Measurements from ENCODE around the gene ARF5.
A peak's percentile ranks its signal among the peaks of the same experiment; 100 is the strongest.
"Not testable (repeated sequence)": the region's sequence is repeated elsewhere in the genome, so short reads cannot be mapped to it uniquely, and the experiment has no call there.

Gene ARF5

GRCh38 chr7:127588019-127588696, at the start of gene ARF5:
ARF5 (plus strand) TSS chr7:127588411; CDS start chr7:127588499, 88 bp downstream.
- peak; percentile 81 for DNase-seq

- DNase-seq, result no peak
Observed at GRCh38 chr7:127539116-127539515, 49.1 kb upstream of the ARF5 start.

- DNase-seq, result not testable (repeated sequence)
Observed at GRCh38 chr7:127540461-127540860, 47.8 kb upstream of the ARF5 start.

- DNase-seq, result no peak
Observed at GRCh38 chr7:127541548-127541947, 46.7 kb upstream of the ARF5 start.

GRCh38 chr7:127546313-127546712, 41.9 kb upstream of the ARF5 start:
- no peak for DNase-seq

GRCh38 chr7:127550247-127550646, 38.0 kb upstream of the ARF5 start:
- no peak for DNase-seq

GRCh38 chr7:127551941-127552340, 36.3 kb upstream of the ARF5 start:
- DNase-seq, result no peak

GRCh38 chr7:127556404-127556803, 31.8 kb upstream of the ARF5 start:
- no peak for DNase-seq

GRCh38 chr7:127557803-127558202, 30.4 kb upstream of the ARF5 start:
- DNase-seq, result no peak

- no peak for DNase-seq
Observed at GRCh38 chr7:127566242-127566641, 22.0 kb upstream of the ARF5 start.

GRCh38 chr7:127568034-127568433, 20.2 kb upstream of the ARF5 start:
- not testable (repeated sequence) for DNase-seq

GRCh38 chr7:127571741-127572505, 16.3 kb upstream of the ARF5 start:
- no peak for DNase-seq

- DNase-seq, result peak; percentile 63
Observed at GRCh38 chr7:127578036-127578684, 10.1 kb upstream of the ARF5 start.

- DNase-seq, result peak; percentile 13
Observed at GRCh38 chr7:127578711-127579275, 9.4 kb upstream of the ARF5 start.

- no peak for DNase-seq
Observed at GRCh38 chr7:127580612-127581011, 7.6 kb upstream of the ARF5 start.

- DNase-seq, result no peak
Observed at GRCh38 chr7:127581716-127582115, 6.5 kb upstream of the ARF5 start.

GRCh38 chr7:127582361-127582760, 5.8 kb upstream of the ARF5 start:
- no peak for DNase-seq

GRCh38 chr7:127584648-127585043, 3.6 kb upstream of the ARF5 start:
- DNase-seq, result no peak

- DNase-seq, result peak; percentile 79
Observed at GRCh38 chr7:127585044-127585953, 2.9 kb upstream of the ARF5 start, which contains the start of gene GCC1. GCC1 (minus strand) TSS chr7:127585596; CDS start chr7:127585182, 414 bp downstream.

- DNase-seq, result no peak
Observed at GRCh38 chr7:127586346-127586745, 1.9 kb upstream of the ARF5 start.

GRCh38 chr7:127587663-127588018, 570 bp upstream of the ARF5 start:
- no peak for DNase-seq
